HG03025 (cell line): ENCODE results near the gene COL20A1.

Experiments used
- ATAC-seq: cut with Tn5 transposase; IDR thresholded peaks from one replicate; pipeline ENCODE4 v1.9.1; 2021; ENCODE audit warnings: mild to moderate bottlenecking, moderate library complexity; ENCODE audit not compliant: unreplicated experiment, low FRiP score

The COL20A1 gene

GRCh38 chr20:63289311-63290135 lies 3.5 kb upstream of the COL20A1 start:
- ATAC-seq, result no peak

- no peak for ATAC-seq
These were observed 2.8 kb upstream of the COL20A1 start for GRCh38 chr20:63290136-63290676.

DNA sequence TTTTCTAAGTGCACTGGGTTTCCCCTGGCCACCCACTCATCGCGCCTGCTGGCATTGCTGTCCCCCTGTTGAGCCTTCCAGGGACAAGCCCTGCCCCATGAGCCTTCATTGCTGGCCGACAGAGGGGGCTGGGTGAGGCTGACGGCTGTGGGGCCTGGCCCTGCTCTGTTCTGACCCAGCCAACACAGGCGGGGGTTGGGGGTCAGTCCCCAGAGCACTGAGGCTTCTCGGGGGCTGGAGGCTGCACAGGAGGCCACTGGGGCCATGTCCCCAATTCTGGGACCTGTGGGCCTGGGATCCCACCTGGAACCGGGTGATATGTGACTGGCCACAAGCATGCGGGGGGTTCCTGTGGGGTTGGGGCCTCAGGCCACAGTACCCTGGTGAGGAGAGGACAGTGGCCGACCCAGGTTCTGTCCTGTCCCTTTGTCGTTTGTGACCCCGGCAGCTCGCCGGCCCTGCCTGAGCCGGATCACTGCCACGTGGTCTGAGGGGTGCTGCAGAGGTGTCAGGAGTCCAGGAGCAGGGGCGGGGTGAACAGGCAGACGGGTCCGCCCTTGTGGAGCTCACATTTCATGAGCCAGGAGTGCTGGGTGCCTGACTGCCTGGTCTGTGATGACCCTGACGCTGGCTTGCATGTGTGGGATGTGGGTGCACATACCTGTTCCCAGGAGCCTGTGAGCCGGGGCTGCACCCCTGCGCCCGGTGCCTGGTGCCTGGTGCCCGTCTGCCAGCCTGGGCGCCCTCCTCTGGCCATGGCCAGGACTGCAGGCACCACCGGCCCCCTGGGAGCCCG lies 2.1 kb upstream of the COL20A1 start:
- ATAC-seq, result no peak

GRCh38 chr20:63291811-63292210 lies 1.2 kb upstream of the COL20A1 start:
- ATAC-seq, result no peak

DNA sequence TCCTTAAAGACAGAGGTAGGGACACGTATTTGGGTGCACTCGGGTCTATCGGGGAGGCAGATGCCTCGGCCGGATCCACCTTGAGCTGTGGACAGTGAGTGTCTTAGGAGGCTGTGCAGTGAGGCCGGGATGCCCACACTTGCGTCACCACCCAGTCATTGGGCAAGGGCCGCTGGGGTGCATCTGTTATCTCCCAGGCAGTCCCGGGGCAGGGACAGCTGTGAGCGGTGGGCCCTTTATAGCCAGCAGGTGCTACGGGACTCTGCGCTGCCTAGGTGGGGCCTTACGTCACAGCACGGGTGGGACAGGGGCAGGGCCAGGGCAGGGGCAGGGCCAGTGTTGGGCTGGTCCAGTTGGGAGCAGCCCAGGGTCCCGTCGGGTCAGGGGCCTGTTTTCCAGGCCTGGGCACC lies 689 bp upstream of the COL20A1 start:
- ATAC-seq, result no peak

GRCh38 chr20:63293456-63293855 lies 470 bp downstream of the COL20A1 start:
- ATAC-seq, result no peak

DNA sequence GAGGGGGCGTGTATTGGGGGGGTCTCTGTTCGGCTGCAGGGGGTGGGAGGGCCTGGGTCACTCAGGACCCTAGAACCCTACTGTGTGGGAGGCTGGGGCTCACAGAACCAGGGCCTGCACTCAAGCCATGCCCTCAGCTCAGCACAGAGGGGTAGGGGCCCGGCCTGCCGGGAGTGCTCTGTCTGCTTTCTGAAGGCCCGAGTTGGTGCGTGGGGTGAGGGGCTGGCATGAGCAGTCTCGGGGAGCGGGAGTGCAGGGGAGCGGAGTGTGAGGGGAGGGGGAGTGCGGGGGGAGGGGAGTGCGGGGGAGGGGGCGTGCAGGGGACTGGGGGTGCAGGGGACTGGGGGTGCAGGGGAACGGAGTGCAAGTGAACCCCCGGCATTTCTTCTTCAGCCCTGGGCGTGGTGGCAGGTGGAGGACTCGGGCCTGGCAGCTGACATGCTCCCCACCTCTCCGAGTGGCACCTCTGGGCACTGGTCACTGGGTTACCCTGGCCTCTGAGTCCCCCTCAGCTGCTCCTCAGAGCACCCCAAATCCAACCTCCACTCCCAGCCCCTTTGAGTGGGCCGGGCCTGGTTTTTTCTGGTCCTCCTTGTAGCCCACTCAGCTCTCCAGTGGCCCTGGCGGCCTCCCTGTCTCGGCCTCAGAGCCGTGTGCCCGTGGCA lies 1.0 kb downstream of the COL20A1 start:
- no peak for ATAC-seq

- ATAC-seq, result no peak
These were observed 1.5 kb downstream of the COL20A1 start for GRCh38 chr20:63294536-63294900.

DNA sequence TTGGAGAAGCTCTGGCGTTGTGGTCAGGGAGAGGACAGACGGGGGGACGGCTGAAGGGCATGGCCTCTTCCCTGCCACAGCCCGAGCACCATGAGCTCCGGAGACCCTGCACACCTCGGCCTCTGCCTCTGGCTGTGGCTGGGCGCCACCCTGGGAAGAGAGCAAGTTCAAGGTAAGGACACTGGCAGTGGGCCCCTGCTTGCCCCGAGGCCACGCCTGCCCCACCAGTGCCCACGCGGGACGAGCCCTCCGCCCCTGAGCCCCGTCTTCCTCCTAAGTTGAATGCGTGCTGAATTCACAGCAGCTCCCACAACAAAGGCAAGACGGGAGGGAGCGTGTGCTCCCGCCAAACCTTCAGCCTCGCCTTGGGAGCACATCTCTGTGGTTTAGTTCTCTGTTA lies 2.0 kb downstream of the COL20A1 start:
- no peak for ATAC-seq

- no peak for ATAC-seq
These were observed 2.4 kb downstream of the COL20A1 start for GRCh38 chr20:63295422-63295821.

DNA sequence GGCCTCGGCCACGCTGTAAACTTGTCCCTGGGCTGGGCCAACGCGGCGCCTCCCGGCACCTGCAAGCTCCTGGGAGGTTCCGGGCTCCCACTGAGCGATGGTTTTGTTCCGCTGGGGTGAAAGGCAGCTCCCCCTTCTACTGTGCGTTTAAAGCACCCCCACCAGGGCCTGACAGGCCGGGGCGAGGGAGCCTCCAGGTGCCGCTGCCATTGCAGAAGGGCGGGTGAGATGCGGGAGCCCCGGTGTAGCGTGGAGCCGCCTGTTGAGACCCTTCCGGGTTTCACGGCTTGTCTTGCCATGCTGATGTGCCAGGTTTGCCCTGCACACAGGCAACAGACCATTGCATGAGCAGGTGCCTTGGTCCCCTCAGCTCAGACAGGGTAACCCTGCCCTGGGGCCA lies 2.9 kb downstream of the COL20A1 start:
- no peak for ATAC-seq

DNA sequence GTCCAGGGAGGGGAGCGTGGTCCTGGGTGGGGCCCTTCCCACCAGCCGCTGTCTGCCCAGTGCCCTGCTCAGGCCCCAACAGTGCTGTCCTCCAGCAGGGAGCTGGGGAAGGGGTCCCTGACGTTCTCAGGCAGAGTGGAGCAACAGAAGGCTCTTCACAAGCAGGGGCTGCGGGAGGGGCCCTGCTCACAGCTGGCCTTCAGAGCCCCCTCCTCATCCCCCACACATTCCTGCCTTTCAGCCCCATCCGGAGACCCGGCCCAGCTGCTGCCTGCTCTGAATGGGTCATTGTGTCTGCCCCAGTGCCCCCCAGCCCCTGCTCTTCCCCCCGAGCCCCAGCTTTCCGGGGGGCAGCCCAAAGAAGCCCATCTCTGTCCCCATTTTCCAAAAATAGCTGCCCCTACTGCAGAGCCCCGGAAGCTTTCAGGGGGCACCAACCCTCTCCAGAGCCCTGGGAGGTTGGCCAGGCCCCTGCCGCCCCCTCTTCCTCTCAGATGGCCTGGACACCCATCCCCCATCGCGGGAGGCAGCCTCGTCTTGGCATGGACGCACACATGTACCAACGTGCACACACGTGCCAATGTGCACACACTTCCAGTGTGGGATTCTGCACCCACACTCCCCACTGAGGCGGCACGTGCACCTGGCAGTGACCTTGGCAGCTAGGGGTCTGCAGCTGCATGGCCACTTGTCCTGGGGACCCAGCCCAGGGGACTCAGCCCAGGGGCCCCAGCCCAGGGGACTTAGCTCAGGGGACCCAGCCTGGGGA lies 3.7 kb downstream of the COL20A1 start:
- no peak for ATAC-seq

DNA sequence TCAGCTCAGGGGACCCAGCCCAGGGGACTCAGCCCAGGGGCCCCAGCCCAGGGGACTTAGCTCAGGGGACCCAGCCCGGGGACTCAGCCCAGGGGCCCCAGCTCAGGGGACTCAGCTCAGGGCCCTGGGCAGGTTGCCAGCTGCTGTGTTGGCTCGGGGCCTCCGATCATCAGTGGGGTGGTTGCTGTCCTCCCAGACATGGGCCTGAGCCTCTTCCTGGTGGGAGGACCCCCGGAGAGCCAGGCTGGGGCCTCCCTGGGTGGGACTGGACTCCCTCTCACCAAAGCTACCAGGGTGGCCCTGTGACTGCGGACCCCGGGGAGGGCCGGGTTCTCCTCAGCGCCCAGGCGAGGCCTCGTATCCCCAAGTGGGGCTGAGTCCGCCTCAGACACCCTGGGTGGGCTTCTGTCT lies 4.4 kb downstream of the COL20A1 start:
- ATAC-seq, result no peak

DNA sequence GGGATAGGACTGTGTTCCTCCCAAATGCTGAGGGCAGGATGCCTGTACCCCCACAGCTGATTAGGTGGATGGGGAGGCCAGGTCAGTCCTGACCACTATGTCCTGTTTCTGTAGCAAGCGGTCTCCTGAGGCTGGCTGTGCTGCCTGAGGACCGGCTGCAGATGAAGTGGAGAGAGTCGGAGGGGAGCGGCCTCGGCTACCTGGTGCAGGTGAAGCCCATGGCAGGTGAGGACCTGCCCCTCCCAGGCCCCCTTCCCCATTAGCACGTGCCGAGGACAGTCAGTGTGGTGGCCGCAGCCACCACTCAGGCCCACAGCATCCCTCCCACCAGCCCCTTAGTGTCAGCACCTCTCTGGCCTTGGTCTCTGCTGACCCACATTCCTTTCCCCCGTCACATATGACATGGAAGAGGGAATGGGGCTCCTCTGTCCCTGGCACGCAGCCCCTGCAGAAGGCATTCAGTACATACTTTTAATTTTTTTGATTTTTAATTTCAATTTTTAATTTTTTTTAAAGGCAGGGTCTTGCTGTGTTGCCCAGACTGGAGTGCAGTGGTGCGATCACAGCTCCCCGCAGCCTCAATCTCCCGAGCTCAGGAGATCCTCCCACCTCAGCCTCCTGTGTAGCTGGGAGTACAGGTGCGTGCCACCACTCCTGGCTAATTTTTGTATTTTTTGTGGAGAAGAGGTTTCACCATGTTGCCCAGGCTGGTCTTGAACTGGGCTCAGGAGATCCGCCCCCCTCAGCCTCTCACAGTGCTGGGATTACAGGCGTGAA lies 5.0 kb downstream of the COL20A1 start:
- no peak for ATAC-seq

GRCh38 chr20:63298731-63299312 lies 5.8 kb downstream of the COL20A1 start:
- ATAC-seq, result no peak

- ATAC-seq, result no peak
These were observed 8.7 kb downstream of the COL20A1 start for GRCh38 chr20:63301671-63302070.

GRCh38 chr20:63303095-63303666 lies 10.2 kb downstream of the COL20A1 start:
- ATAC-seq, result no peak

DNA sequence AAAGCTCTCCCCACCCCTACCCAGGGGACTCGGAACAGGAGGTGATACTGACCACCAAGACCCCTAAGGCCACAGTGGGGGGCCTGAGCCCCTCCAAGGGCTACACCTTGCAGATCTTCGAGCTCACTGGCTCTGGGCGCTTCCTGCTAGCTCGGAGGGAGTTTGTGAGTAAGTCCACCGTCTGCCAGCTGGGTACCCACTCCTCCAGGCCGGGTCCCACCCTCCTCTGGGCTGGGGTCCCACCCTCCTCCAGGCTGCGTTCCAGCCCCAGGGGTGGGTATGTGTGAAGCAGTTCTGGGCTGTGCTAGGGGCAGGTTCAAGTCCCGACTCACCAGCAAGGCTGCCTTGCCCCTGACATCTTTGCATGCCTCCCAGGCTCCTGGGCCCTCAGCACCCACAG lies 12.4 kb downstream of the COL20A1 start:
- no peak for ATAC-seq
